ENCODE results near the gene DDX51. TPM values are rescaled to one million over a fixed set of nuclear protein-coding genes. Genes with fewer than 3 reads are reported as not detected.

Gene DDX51
- total and polyA plus RNA-seq, 4 experiments from 2014 or later, result 4.0 to 42.9 (median 27.5) TPM

- H3K4me3 Mint-ChIP-seq, result no peak overlapping the region
- H3K27ac Mint-ChIP-seq, result peak overlapping the region in 2 of 7 donors; percentile 42 to 75
- Histone ChIP-seq H3K9me3 (ENCODE audit: control insufficient read depth in 1 of 2, low read length in 2 of 2) (peaks cover 0 to 4% of the 10 kb centered on the region in 2 donors), H3K27me3 (ENCODE audit: insufficient read depth, low read length) (no peaks in the 10 kb centered on the region), H3K27ac (ENCODE audit: low read depth, low read length) (no peak overlapping the region), H3K4me1 (ENCODE audit: insufficient read depth, low read length) (peaks cover 44% of the 10 kb centered on the region), H3K4me3 (ENCODE audit: low read length in 2 of 2) (no peak overlapping the region), H3K36me3 (ENCODE audit: insufficient read depth, low read length) (no peaks in the 10 kb centered on the region)
- peaks cover 26 to 54% (median 46%) of the 10 kb centered on the region in 4 donors for H3K4me1 Mint-ChIP-seq
- CTCF ChIA-PET (ENCODE audit: partially characterized antibody), result interaction anchor here (1.4 kb wide), 1 partner anchor 29 kb away, joined by 5 read pairs; no protein-coding TSS in a partner anchor
- POLR2A ChIA-PET (ENCODE audit: partially characterized antibody), result interaction anchor here (1.7 kb wide), 1 partner anchor 10 kb away, joined by 4 read pairs; no protein-coding TSS in a partner anchor
- intact Hi-C loops (cut with micrococcal nuclease), result no loop called here
- H3K27me3 Mint-ChIP-seq, result peaks cover 0 to 3% of the 10 kb centered on the region in 2 donors
- H3K9me3 Mint-ChIP-seq, result peaks cover 0 to 22% (median 12%) of the 10 kb centered on the region in 8 donors
- peaks cover 3 to 5% of the 10 kb centered on the region in 2 donors for H3K36me3 Mint-ChIP-seq
- no peak for DNase-seq
Measured at GRCh38 chr12:132182711-132183365, 38.7 kb upstream of the DDX51 start.

DNA sequence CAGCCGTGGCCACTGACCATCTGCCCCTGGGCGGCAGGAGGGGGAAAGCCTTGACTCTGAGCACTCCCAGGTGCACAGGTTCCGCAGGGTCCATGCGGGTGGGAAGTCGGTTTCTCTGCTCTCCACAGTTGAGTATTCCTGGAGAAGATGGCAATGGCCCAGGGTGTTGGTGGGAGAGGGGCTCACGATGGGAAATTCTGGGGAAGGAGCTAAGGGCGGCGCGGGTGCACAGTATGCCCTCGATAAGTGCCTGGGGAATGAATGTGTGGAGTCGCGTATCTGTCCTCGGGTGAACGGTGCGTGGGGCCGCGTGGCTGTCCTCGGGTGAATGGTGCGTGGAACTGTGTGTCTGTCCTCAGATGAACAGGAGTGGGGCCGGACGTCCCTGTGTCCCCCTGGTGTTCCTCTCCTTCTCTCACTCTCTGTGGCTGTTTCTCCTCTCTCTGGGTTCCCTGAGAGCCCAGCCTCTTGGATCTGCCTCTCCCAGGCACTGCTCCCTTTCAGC is 38.1 kb upstream of the DDX51 start:
- no peak overlapping the region for H3K4me3 Mint-ChIP-seq
- H3K27me3 Mint-ChIP-seq, result peaks cover 0 to 3% of the 10 kb centered on the region in 2 donors
- Histone ChIP-seq H3K27me3 (ENCODE audit: insufficient read depth, low read length) (no peaks in the 10 kb centered on the region), H3K36me3 (ENCODE audit: insufficient read depth, low read length) (no peaks in the 10 kb centered on the region), H3K27ac (ENCODE audit: low read depth, low read length) (no peak overlapping the region), H3K4me3 (ENCODE audit: low read length in 2 of 2) (no peak overlapping the region), H3K4me1 (ENCODE audit: insufficient read depth, low read length) (peaks cover 38% of the 10 kb centered on the region), H3K9me3 (ENCODE audit: control insufficient read depth in 1 of 2, low read length in 2 of 2) (peaks cover 0 to 4% of the 10 kb centered on the region in 2 donors)
- H3K27ac Mint-ChIP-seq, result peak overlapping the region in 2 of 7 donors; percentile 42 to 75
- CTCF ChIA-PET (ENCODE audit: partially characterized antibody), result interaction anchor here (1.4 kb wide), 1 partner anchor 28 kb away, joined by 5 read pairs; no protein-coding TSS in a partner anchor
- H3K9me3 Mint-ChIP-seq, result peaks cover 0 to 22% (median 12%) of the 10 kb centered on the region in 8 donors
- peaks cover 24 to 48% (median 42%) of the 10 kb centered on the region in 4 donors for H3K4me1 Mint-ChIP-seq
- intact Hi-C loops (cut with micrococcal nuclease), result no loop called here
- DNase-seq, result no peak
- POLR2A ChIA-PET (ENCODE audit: partially characterized antibody), result no interaction called here
- peaks cover 3 to 5% of the 10 kb centered on the region in 2 donors for H3K36me3 Mint-ChIP-seq

DNA sequence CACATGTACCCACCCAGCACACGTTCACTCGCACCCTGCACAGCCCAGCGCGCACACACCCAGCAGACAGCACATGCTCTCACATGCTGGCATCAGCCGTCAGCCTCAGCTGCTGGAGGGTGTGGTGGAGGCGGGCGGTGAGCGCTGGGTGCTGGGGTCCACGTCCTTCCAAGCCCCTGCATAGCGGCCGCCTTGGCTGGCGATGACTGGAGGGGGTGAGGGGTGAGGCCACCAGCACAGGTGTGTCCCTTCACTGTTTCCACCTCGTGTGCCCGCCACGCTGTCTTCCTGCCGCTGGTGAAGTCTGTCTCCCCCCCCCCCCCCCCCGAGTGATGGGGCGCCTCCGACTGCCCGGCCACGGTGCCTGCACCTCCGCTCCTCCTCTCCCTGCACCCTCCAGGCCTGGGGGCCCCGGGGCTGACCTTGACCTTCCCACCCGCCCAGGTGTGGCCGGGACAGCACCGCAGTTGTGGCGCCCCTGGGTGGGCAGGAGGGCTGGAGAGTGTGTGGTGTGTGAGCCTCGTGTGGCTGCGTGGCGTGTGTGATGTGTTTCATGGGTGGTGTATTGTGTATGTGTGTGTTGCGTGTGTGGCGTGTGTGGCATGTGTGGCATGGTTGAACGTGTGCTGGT is 37.6 kb upstream of the DDX51 start:
- Histone ChIP-seq H3K36me3 (ENCODE audit: insufficient read depth, low read length) (no peaks in the 10 kb centered on the region), H3K27me3 (ENCODE audit: insufficient read depth, low read length) (no peaks in the 10 kb centered on the region), H3K4me3 (ENCODE audit: low read length in 2 of 2) (no peak overlapping the region), H3K9me3 (ENCODE audit: control insufficient read depth in 1 of 2, low read length in 2 of 2) (peaks cover 0 to 4% of the 10 kb centered on the region in 2 donors), H3K4me1 (ENCODE audit: insufficient read depth, low read length) (peaks cover 32% of the 10 kb centered on the region), H3K27ac (ENCODE audit: low read depth, low read length) (no peak overlapping the region)
- DNase-seq, result no peak
- no peak overlapping the region for H3K4me3 Mint-ChIP-seq
- peaks cover 3 to 5% of the 10 kb centered on the region in 2 donors for H3K36me3 Mint-ChIP-seq
- H3K27ac Mint-ChIP-seq, result peak overlapping the region in 2 of 7 donors; percentile 79 to 81
- peaks cover 20 to 43% (median 37%) of the 10 kb centered on the region in 4 donors for H3K4me1 Mint-ChIP-seq
- intact Hi-C loops (cut with micrococcal nuclease), result no loop called here
- H3K9me3 Mint-ChIP-seq, result peaks cover 0 to 22% (median 12%) of the 10 kb centered on the region in 8 donors
- CTCF ChIA-PET (ENCODE audit: partially characterized antibody), result no interaction called here
- peaks cover 2 to 3% of the 10 kb centered on the region in 2 donors for H3K27me3 Mint-ChIP-seq
- POLR2A ChIA-PET (ENCODE audit: partially characterized antibody), result no interaction called here

GRCh38 chr12:132180648-132181546 is 36.8 kb upstream of the DDX51 start:
- Mint-ChIP-seq H3K4me1 (peaks cover 17 to 36% (median 31%) of the 10 kb centered on the region in 4 donors), H3K27ac (peak overlapping the region in 1 of 7 donors; percentile 81), H3K36me3 (peaks cover 2 to 5% of the 10 kb centered on the region in 2 donors), H3K4me3 (peak overlapping the region in 1 of 8 donors; percentile 40), H3K27me3 (peaks cover 3 to 5% of the 10 kb centered on the region in 2 donors), H3K9me3 (peaks cover 0 to 21% (median 12%) of the 10 kb centered on the region in 8 donors)
- ChIA-PET CTCF (ENCODE audit: partially characterized antibody) (no interaction called here), POLR2A (ENCODE audit: partially characterized antibody) (interaction anchor here (3.0 kb wide), 1 partner anchor 9 kb away, joined by 37 read pairs; no protein-coding TSS in a partner anchor)
- H3K9me3 ChIP-seq (ENCODE audit: control insufficient read depth in 1 of 2, low read length in 2 of 2), result peaks cover 0 to 4% of the 10 kb centered on the region in 2 donors
- H3K27ac ChIP-seq (ENCODE audit: low read depth, low read length), result no peak overlapping the region
- no peaks in the 10 kb centered on the region for H3K27me3 ChIP-seq (ENCODE audit: insufficient read depth, low read length)
- no peak overlapping the region for H3K4me3 ChIP-seq (ENCODE audit: low read length in 2 of 2)
- intact Hi-C loops (cut with micrococcal nuclease), result no loop called here
- H3K36me3 ChIP-seq (ENCODE audit: insufficient read depth, low read length), result no peaks in the 10 kb centered on the region
- no peak for DNase-seq
- H3K4me1 ChIP-seq (ENCODE audit: insufficient read depth, low read length), result peaks cover 26% of the 10 kb centered on the region

DNA sequence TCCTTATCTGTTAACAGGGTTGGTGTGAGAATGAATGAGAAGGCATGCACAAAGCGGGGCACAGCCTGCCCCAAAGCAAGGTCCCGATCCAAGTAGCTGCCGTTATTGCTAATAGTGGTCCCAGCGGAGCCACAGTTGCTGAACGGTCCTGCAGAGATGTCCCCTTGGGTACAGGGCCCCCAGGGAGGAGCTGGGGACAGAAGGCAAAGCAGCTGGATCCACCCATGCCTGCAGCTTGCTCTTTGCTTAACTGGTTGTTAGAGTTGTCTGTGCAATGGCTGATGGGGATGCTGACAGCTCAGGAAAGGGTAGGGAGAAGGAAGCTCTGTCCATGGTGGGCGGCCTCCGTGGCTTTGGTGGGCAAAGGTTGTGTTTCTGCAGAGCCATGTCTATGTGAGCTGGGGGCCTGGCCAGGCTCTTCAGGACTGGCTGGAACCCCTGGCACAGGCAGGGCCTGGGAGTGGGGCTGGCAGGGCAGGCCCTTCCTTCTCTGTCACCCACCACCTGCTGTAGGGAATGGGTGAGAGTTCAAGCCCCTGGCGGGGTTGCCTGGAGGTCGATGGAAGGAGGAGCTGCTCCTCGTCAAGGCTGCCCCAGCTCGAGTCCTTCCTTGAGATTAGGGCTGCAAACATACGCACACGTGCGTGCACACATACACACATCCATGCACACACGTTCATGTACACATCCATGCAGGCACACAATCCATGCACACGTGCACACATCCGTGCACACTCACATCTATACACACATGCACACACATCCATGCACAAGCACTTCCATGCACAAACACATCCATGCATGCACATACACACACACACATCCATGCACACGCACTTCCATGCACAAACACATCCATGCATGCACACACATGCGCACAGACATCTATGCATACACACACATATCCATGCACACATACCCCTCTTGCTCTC is 35.6 kb upstream of the DDX51 start:
- ChIA-PET POLR2A (ENCODE audit: partially characterized antibody) (interaction anchor here (1.1 to 3.0 kb wide), 4 partner anchors 8 to 39 kb away, joined by 4 to 37 read pairs (median 8); no protein-coding TSS in a partner anchor), CTCF (ENCODE audit: partially characterized antibody) (interaction anchor here (0.8 to 1.7 kb wide), 3 partner anchors 10 to 39 kb away, joined by 3 to 8 read pairs (median 4); no protein-coding TSS in a partner anchor)
- Histone ChIP-seq H3K4me3 (ENCODE audit: low read length in 2 of 2) (no peak overlapping the region), H3K27me3 (ENCODE audit: insufficient read depth, low read length) (no peaks in the 10 kb centered on the region), H3K36me3 (ENCODE audit: insufficient read depth, low read length) (no peaks in the 10 kb centered on the region), H3K27ac (ENCODE audit: low read depth, low read length) (peak overlapping the region; percentile 38), H3K9me3 (ENCODE audit: control insufficient read depth in 1 of 2, low read length in 2 of 2) (peaks cover 0 to 4% of the 10 kb centered on the region in 2 donors), H3K4me1 (ENCODE audit: insufficient read depth, low read length) (peaks cover 18% of the 10 kb centered on the region)
- Mint-ChIP-seq H3K36me3 (peaks cover 0 to 5% of the 10 kb centered on the region in 2 donors), H3K4me3 (peak overlapping the region in 4 of 8 donors; percentile 84 to 94 (median 92)), H3K4me1 (peaks cover 14 to 28% (median 26%) of the 10 kb centered on the region in 4 donors), H3K27me3 (peaks cover 5% of the 10 kb centered on the region in 2 donors), H3K9me3 (peaks cover 0 to 17% (median 11%) of the 10 kb centered on the region in 8 donors), H3K27ac (peak overlapping the region in 4 of 7 donors; percentile 6 to 93 (median 82))
- intact Hi-C loops (cut with micrococcal nuclease), result loop anchor here (2.0 kb wide), 1 partner anchor 17 kb away; no protein-coding TSS in a partner anchor
- DNase-seq, result no peak

Data from CD4-positive, alpha-beta memory T cell (primary cell).